Activated CD4-positive, CD25-positive, alpha-beta regulatory T cell (primary cell): Measurements from ENCODE around the gene COA7.

Experiments
- DNase-seq, 4 experiments: peaks; one replicate each; lab custom pipeline; 2025; lab: John Stamatoyannopoulos, UW

Gene COA7

DNA sequence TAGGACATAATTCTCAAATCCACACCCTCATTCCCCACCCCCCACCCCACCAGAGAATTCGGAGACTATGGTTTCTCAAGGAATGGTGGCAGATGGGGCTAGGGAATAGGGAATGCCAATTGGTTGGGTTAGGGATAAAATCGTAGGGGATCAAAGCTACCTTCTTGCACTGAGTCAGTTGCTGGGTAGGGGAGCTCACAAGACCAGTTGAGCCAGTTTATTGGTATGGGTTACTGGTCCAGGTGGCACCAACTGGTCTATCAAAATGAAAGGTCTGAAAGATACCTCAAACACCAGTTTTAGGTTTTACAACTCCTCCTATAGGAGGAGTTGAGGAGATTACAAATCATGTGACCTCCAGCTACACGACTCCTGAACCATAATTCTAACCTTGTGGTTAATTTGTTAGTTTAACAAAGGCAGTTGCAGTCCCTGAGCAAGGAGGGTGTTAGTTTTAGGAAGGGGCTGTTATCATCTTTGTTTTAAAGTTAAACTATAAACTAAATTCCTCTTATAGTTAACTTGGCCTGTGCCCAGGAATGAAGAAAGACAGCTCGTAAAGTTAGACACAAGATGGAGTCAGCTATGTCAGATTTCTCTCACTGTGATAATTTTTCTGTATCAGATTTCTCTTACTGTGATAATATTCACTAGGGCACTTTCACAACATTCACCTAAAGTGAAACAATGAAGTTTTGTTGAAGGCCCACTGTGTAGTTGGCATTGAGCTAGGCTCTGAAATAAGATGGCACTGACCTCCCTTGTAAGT is 62.6 kb downstream of the COA7 start:
- DNase-seq: no peak
